Endothelial cell (in vitro differentiated cells): ENCODE data around the gene FOXA3. TPM values are rescaled to one million over a fixed set of nuclear protein-coding genes. Genes with fewer than 3 reads are reported as not detected.
A peak's percentile ranks its signal among the peaks of the same experiment; 100 is the strongest.

Source experiments
- DNase-seq: peaks from one replicate; pipeline ENCODE4 v3.0.0; 2021; ENCODE audit warnings: low spot score
- H3K27ac Mint-ChIP-seq: one replicate; pipeline ENCODE4 v1.8.0; 2021; ENCODE audit warnings: mixed read lengths, inconsistent platforms; ENCODE audit not compliant: unreplicated experiment
- H3K27me3 Mint-ChIP-seq: one replicate; pipeline ENCODE4 v1.8.0; 2021; ENCODE audit warnings: mild to moderate bottlenecking, moderate library complexity, mixed read lengths, inconsistent platforms; ENCODE audit not compliant: unreplicated experiment
- H3K36me3 Mint-ChIP-seq: one replicate; pipeline ENCODE4 v1.8.0; 2021; ENCODE audit warnings: mild to moderate bottlenecking, low read depth, mixed read lengths, inconsistent platforms; ENCODE audit not compliant: unreplicated experiment
- H3K4me1 Mint-ChIP-seq: one replicate; pipeline ENCODE4 v1.8.0; 2021; ENCODE audit warnings: mild to moderate bottlenecking, mixed read lengths, inconsistent platforms; ENCODE audit not compliant: unreplicated experiment
- H3K4me3 Mint-ChIP-seq: one replicate; pipeline ENCODE4 v1.8.0; 2021; ENCODE audit warnings: mild to moderate bottlenecking, mixed read lengths, inconsistent platforms; ENCODE audit not compliant: unreplicated experiment
- H3K9me3 Mint-ChIP-seq: one replicate; pipeline ENCODE4 v1.8.0; 2021; ENCODE audit warnings: mixed read lengths, inconsistent platforms; ENCODE audit not compliant: unreplicated experiment
- CTCF ChIP-seq: fragments of 200-600 bp; sonication (generic); IDR thresholded peaks from one replicate; pipeline ENCODE4 v1.5.0; 2021; ENCODE audit warnings: antibody characterized with exemption; ENCODE audit not compliant: unreplicated experiment
- total RNA-seq: library from RNA; stranded (reverse); fragmentation: NEBNext Ultra II Directional; extraction: Animal tissue kit (Norgen Biotek cat#: 25700); gene quantifications from one replicate; pipeline ENCODE4 v1.2.1, GENCODE V29; 2021; ENCODE audit not compliant: unreplicated experiment

The FOXA3 gene
- total RNA-seq, 1 donor from 2014 or later: 1.1 TPM

GRCh38 chr19:45905011-45905410 lies 40.9 kb downstream of the FOXA3 start:
- Mint-ChIP-seq H3K4me3 (no peak overlapping the region), H3K9me3 (no peaks in the 10 kb centered on the region), H3K27me3 (peaks cover 11% of the 10 kb centered on the region), H3K27ac (no peak overlapping the region), H3K36me3 (peaks cover 9% of the 10 kb centered on the region), H3K4me1 (peaks cover 21% of the 10 kb centered on the region)
- no peak for TF ChIP-seq CTCF
- no peak for DNase-seq

GRCh38 chr19:45906221-45906620 lies 42.1 kb downstream of the FOXA3 start:
- Mint-ChIP-seq H3K4me1 (peaks cover 15% of the 10 kb centered on the region), H3K36me3 (no peaks in the 10 kb centered on the region), H3K9me3 (no peaks in the 10 kb centered on the region), H3K27ac (peak overlapping the region; percentile 13), H3K4me3 (no peak overlapping the region), H3K27me3 (peaks cover 9% of the 10 kb centered on the region)
- no peak for DNase-seq
- TF ChIP-seq CTCF: no peak

- Mint-ChIP-seq H3K9me3 (no peaks in the 10 kb centered on the region), H3K36me3 (no peaks in the 10 kb centered on the region), H3K4me1 (peaks cover 10% of the 10 kb centered on the region), H3K27me3 (peaks cover 4% of the 10 kb centered on the region), H3K4me3 (no peak overlapping the region), H3K27ac (no peak overlapping the region)
- DNase-seq: no peak
- TF ChIP-seq CTCF: no peak
Observed at GRCh38 chr19:45908956-45909355, 44.8 kb downstream of the FOXA3 start.

GRCh38 chr19:45911291-45911690 lies 47.2 kb downstream of the FOXA3 start:
- no peak for TF ChIP-seq CTCF
- no peak overlapping the region for H3K4me3 Mint-ChIP-seq
- peaks cover 2% of the 10 kb centered on the region for H3K27me3 Mint-ChIP-seq
- no peaks in the 10 kb centered on the region for H3K36me3 Mint-ChIP-seq
- H3K4me1 Mint-ChIP-seq: peaks cover 9% of the 10 kb centered on the region
- H3K9me3 Mint-ChIP-seq: no peaks in the 10 kb centered on the region
- no peak overlapping the region for H3K27ac Mint-ChIP-seq
- DNase-seq: no peak

- no peak within 1 kb of the TSS for H3K27ac Mint-ChIP-seq
- no peak within 1 kb of the TSS for H3K4me3 Mint-ChIP-seq
- H3K27me3 Mint-ChIP-seq: no peaks in the 10 kb centered on the region
- peaks cover 3% of the 10 kb centered on the region for H3K4me1 Mint-ChIP-seq
- DNase-seq: peak; percentile 68
- no peak for TF ChIP-seq CTCF
- H3K36me3 Mint-ChIP-seq: no peaks in the 10 kb centered on the region
- no peaks in the 10 kb centered on the region for H3K9me3 Mint-ChIP-seq
Observed at GRCh38 chr19:45913874-45914830, 50.0 kb downstream of the FOXA3 start, which contains the start of gene NANOS2. TSS of gene NANOS2 (minus strand) at chr19:45914778. CDS start at chr19:45914693, 85 bp downstream.
